Measurements from ENCODE around the gene SETD1A. TPM values are rescaled to one million over a fixed set of nuclear protein-coding genes. Genes with fewer than 3 reads are reported as not detected.
"Not testable (repeated sequence)": the region's sequence is repeated elsewhere in the genome, so short reads cannot be mapped to it uniquely, and the experiment has no call there.

SETD1A gene
- total RNA-seq, 1 donor from 2014 or later: 17.8 TPM

DNA sequence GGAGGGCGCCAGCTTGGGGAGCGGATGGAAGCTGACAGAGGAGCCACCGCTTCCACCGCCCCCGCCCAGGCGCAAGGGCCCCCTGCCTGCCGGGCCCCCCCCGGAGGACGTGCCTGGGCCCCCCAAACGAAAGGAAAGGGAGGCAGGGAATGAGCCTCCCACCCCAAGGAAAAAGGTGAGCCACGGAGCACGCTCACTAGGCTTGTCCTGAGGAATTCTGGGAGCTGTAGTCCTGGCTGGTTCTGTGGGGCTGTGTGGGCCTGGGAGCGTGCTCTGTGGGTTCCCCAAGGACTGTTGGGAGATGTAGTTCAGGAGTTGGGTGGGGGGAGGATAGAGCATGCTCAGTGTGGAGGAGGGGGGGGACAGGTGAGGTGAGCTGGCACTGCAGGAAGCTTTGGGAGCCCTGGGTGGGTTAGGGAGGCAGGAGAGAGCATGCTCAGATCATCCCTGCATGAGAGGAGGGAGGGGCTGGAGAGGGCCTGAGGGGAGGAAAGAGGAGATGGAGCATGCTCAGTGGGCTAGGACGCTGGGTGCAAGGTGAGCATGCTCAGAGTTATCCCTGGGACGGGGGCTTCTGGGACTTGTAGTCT is 29.7 kb upstream of the SETD1A start:
- intact Hi-C loops (cut with DNase I): no loop called here
- DNase-seq (ENCODE audit: low spot score) (no peak), ATAC-seq (peak; percentile 22)

DNA sequence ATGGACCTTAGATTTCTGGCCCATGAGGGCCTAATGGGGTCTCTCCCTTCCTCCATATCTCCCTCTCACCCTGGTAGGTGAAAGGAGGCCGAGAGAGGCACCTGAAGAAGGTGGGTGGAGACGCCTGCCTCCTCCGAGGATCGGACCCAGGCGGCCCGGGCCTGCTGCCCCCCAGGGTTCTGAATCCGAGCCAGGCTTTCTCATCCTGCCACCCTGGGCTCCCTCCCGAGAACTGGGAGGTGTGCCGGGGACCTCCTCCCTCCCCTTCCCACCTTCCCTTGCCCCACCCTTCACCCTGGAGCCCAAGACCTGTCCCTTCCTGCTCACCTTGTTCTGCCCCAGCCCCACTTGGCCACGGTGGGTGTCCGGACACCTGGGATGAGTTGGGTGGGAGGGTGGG is 29.2 kb upstream of the SETD1A start:
- intact Hi-C loops (cut with DNase I): no loop called here
- no peak for DNase-seq (ENCODE audit: low spot score)
- no peak for ATAC-seq

- ATAC-seq (no peak), DNase-seq (ENCODE audit: low spot score) (no peak)
- intact Hi-C loops (cut with DNase I): no loop called here
These were observed 28.4 kb upstream of the SETD1A start for GRCh38 chr16:30929167-30929566.

DNA sequence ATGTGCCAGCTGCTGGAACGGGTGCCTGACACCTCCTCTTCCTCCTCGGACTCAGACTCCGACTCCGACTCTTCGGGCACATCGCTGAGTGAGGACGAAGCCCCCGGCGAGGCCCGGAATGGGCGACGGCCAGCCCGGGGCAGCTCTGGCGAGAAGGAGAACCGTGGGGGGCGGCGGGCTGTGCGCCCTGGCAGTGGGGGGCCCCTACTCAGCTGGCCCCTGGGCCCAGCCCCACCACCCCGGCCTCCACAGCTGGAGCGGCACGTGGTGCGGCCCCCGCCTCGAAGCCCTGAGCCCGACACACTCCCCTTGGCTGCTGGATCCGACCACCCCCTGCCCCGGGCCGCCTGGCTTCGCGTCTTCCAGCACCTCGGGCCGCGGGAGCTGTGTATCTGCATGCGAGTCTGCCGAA is 27.4 kb upstream of the SETD1A start:
- intact Hi-C loops (cut with DNase I): no loop called here
- DNase-seq (ENCODE audit: low spot score) (no peak), ATAC-seq (no peak)

- intact Hi-C loops (cut with DNase I): no loop called here
- ATAC-seq (no peak), DNase-seq (ENCODE audit: low spot score) (no peak)
These were observed 26.4 kb upstream of the SETD1A start for GRCh38 chr16:30931068-30931650.

- DNase-seq (ENCODE audit: low spot score) (no peak), ATAC-seq (peak; percentile 36)
- intact Hi-C loops (cut with DNase I): no loop called here
These were observed 22.6 kb upstream of the SETD1A start for GRCh38 chr16:30934827-30935557.

GRCh38 chr16:30937692-30938091 is 19.9 kb upstream of the SETD1A start:
- ATAC-seq: no peak
- DNase-seq (ENCODE audit: low spot score): no peak
- intact Hi-C loops (cut with DNase I): no loop called here

DNA sequence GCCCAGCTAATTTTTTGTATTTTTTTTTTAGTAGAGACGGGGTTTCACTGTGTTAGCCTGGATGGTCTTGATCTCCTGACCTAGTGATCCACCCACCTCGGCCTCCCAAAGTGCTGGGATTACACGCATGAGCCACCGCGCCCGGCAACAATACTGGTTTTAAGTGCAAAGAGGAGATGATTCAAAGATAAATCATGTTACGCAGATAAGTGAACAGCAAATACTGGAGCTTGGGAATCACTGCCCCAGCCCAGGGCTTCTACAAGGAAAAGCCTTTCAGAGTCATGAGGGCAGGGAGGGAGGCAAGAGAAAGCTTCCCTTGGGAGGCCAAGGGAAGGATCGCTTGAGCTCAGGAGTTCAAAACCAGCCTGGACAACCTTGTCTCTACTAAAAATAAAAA is 18.0 kb upstream of the SETD1A start:
- ATAC-seq; intact Hi-C loops (cut with DNase I): not testable (repeated sequence)

DNA sequence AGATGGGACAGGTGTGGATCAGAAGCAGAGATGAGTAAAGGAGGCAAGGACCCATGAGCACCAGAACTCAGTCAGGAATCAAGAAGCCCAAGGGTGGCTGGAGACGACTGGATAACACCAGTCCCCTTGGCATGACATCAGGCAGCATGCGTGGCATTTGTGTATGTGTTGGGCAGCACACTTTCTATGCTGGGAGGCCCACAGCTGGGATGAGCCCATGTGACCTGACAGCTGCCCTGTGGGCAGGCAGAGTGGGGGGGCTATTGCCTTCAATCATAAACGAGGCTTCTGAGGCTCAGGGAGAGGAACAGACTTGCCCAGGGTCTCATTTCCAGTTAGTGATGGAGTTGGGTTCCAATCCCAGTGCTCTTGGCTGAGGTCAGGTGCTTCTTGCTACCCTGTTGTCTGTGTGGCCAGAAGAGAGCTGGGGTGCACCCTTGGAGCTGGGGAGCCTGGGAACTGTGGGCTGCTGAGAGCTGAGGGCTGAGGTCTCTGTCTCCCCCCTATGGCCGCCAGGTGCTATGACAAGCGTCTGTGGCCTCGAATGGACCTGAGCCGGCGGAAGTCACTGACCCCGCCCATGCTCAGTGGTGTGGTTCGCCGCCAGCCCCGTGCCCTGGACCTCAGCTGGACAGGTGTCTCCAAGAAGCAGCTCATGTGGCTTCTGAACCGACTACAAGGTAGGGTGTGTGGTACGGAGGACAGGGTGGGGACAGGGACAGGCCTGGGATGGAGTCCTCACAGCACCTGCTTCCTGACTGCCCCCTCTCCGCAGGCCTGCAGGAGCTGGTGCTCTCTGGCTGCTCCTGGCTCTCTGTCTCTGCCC is 15.7 kb upstream of the SETD1A start:
- DNase-seq (ENCODE audit: low spot score) (no peak), ATAC-seq (peak; percentile 84)
- intact Hi-C loops (cut with DNase I): no loop called here

More for the DNA sequence above, 18.0 kb upstream of the SETD1A start:
- not testable (repeated sequence) for DNase-seq (ENCODE audit: low spot score)

- intact Hi-C loops (cut with DNase I): no loop called here
- DNase-seq (ENCODE audit: low spot score) (no peak), ATAC-seq (no peak)
These were observed 15.1 kb upstream of the SETD1A start for GRCh38 chr16:30942426-30942806.

- DNase-seq (ENCODE audit: low spot score) (no peak), ATAC-seq (no peak)
- intact Hi-C loops (cut with DNase I): no loop called here
These were observed 13.2 kb upstream of the SETD1A start for GRCh38 chr16:30944352-30944751.

- ATAC-seq (no peak), DNase-seq (ENCODE audit: low spot score) (no peak)
- intact Hi-C loops (cut with DNase I): no loop called here
These were observed 10.6 kb upstream of the SETD1A start for GRCh38 chr16:30946671-30947540.

DNA sequence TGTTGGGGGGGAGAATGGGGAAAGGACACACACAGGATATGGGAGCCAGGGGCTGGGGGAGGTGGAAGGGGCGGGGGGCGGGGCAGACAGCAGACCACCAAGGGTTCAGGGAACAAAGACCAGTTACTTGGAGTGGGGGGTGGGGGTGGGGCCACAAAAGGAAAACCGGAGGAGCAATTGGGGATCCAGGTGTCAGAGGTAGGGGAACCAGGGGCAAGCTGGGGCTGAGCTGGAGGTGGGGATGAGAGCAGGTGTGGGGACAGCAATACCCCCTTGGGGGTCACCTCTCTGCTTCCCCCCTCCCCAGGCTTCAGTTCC is 10.1 kb upstream of the SETD1A start:
- DNase-seq (ENCODE audit: low spot score) (no peak), ATAC-seq (no peak)
- intact Hi-C loops (cut with DNase I): no loop called here

- ATAC-seq (peak; percentile 83), DNase-seq (ENCODE audit: low spot score) (peak; percentile 95)
- intact Hi-C loops (cut with DNase I): no loop called here
These were observed 9.5 kb upstream of the SETD1A start for GRCh38 chr16:30947859-30948666.

GRCh38 chr16:30948667-30949649 is 8.6 kb upstream of the SETD1A start, which contains the start of gene ORAI3:
ORAI3 (plus strand) TSS chr16:30949068; CDS start chr16:30949290, 222 bp downstream.
- DNase-seq (ENCODE audit: low spot score) (peak; percentile 90), ATAC-seq (peak; percentile 66)
- intact Hi-C loops (cut with DNase I): no loop called here

- intact Hi-C loops (cut with DNase I): no loop called here
- ATAC-seq (peak; percentile 75), DNase-seq (ENCODE audit: low spot score) (peak; percentile 88)
These were observed 7.7 kb upstream of the SETD1A start for GRCh38 chr16:30949650-30950515.
